GM19397 (cell line): ENCODE results near the gene LAMC1.

Experiments used
- ATAC-seq: cut with Tn5 transposase; IDR thresholded peaks from one replicate; pipeline ENCODE4 v1.9.1; 2021; ENCODE audit warnings: mild to moderate bottlenecking, moderate library complexity; ENCODE audit not compliant: unreplicated experiment

LAMC1 gene

GRCh38 chr1:183101841-183102276 is 78.6 kb downstream of the LAMC1 start:
- no peak for ATAC-seq

GRCh38 chr1:183103147-183103546 is 79.9 kb downstream of the LAMC1 start:
- ATAC-seq, result no peak

DNA sequence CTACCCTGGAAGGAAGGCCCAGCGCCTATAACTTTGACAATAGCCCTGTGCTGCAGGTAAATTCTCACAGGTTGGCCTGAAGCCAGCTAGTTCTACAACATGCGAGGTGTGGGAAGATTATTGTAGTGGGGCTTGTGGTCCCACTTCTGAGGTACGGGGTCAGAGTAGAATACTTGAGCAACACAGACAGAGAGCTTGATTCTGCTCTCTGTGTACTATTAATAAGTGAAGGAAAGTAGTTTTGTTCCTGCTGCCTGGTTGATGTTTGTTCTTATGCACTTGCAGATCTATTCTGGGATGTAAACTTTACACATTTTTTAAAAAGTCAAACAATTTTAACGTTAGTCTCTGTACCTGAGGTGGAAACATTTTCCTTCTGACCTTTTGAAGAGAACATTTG is 80.4 kb downstream of the LAMC1 start:
- ATAC-seq, result no peak

DNA sequence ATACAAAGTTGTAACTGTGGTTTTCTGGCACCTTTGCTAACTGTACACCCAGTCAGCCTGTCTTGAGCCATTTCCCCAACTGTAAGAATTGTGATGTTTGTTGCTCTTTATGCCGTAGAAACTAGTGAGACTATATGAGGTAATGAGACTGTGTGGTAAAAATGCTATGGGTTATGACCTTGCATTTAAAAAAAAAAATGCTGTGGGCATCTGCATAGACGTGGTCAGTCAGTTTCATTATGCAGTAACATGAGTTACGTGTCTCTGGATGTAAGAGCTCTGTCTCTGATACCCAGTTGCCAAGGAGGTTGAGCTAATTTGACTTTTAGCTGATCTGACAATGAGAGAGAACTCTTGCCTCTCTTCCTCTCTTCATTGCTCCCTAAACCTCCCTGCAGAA is 82.2 kb downstream of the LAMC1 start:
- no peak for ATAC-seq

DNA sequence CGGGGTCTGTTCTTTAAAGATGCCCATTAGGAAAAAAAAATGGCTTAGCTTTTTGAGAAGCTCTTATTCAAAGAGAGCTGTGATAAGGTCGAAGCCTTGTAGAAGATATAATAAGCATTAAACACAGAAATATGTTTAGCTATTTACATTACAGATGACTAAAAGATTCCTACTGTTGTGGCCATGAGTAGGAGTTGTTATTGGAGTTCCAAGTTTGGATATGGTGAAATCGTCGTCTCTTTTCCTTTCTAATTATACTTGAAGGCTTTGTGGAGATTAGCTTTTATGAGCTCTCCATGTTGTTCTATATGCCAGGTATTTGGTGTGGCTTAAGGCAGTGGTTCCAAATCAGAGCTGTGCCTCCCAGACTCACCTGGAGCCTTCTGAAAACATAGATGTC is 82.9 kb downstream of the LAMC1 start:
- no peak for ATAC-seq

- ATAC-seq, result no peak
Measured at GRCh38 chr1:183106746-183107145, 83.5 kb downstream of the LAMC1 start.

DNA sequence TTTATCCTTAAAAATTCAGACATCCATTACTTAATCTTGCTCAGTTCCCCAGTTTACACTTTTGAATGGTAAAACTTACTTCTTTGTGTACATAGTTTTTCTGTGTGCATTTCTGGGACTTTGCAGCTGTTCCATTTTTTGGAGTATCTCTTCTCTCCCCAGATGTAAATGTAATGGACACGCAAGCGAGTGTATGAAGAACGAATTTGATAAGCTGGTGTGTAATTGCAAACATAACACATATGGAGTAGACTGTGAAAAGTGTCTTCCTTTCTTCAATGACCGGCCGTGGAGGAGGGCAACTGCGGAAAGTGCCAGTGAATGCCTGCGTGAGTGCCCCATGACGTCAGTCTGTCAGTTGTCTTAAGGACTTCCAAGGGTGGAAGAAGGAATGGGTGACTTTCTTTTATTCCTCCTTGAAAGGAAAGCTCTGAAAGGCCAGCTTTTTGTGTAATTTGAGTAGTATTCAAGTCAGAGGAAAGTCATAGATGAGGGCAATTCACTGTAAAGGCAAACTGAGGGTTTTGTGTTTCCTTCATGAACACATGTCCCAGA is 87.2 kb downstream of the LAMC1 start:
- ATAC-seq, result no peak

DNA sequence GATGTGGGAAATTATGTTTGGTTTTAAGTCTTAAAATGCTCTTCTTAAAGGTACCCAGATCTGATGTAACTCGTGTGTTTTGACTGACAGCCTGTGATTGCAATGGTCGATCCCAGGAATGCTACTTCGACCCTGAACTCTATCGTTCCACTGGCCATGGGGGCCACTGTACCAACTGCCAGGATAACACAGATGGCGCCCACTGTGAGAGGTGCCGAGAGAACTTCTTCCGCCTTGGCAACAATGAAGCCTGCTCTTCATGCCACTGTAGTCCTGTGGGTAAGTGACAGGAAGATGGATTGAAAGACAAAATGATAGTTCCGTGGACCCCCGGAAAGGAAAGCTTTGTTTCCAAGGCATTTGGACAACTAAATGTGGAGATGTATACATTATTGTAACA is 91.2 kb downstream of the LAMC1 start:
- ATAC-seq, result no peak

DNA sequence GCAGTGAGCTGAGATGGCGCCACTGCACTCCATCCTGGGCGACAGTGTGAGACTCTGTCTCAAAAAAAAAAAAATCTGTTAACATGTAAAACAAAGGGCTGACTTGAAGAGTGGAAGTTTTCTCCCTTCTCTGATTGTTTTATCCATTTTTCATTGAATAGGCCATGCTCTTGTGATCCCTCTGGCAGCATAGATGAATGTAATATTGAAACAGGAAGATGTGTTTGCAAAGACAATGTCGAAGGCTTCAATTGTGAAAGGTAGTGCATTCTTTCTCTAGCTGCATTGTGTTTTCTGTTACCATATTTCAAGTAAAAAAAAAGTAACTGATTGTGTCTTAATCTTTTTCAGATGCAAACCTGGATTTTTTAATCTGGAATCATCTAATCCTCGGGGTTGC is 93.2 kb downstream of the LAMC1 start:
- no peak for ATAC-seq

DNA sequence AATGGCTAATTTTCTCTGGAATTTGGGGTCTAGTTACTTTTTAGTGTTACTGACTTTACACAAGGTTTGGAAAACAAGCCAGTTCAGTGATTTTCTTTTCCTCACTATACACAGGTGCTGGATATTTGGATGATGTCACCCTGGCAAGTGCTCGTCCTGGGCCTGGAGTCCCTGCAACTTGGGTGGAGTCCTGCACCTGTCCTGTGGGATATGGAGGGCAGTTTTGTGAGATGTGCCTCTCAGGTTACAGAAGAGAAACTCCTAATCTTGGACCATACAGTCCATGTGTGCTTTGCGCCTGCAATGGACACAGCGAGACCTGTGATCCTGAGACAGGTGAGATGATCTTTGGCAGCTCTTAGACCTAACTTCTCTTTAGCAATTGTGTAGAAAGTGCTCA is 98.4 kb downstream of the LAMC1 start:
- no peak for ATAC-seq

DNA sequence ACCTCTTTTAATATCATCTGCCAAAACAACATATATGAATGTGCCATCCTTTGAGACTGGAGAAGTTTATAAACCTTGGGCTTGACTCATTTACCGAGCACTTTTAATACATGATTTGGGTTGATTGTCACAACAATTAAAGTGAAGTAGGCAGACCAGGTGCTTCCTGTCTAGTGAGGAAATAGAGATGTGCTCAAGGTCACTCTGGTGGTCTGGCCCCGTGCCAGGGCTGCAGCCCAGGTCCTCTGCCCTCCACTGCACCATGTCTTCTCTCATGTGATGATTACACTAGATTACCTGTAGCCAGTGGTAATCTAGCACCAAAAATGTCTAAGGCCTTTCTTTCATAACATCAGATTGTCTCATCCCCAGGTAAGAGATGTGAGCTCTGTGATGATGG is 101.0 kb downstream of the LAMC1 start:
- no peak for ATAC-seq

DNA sequence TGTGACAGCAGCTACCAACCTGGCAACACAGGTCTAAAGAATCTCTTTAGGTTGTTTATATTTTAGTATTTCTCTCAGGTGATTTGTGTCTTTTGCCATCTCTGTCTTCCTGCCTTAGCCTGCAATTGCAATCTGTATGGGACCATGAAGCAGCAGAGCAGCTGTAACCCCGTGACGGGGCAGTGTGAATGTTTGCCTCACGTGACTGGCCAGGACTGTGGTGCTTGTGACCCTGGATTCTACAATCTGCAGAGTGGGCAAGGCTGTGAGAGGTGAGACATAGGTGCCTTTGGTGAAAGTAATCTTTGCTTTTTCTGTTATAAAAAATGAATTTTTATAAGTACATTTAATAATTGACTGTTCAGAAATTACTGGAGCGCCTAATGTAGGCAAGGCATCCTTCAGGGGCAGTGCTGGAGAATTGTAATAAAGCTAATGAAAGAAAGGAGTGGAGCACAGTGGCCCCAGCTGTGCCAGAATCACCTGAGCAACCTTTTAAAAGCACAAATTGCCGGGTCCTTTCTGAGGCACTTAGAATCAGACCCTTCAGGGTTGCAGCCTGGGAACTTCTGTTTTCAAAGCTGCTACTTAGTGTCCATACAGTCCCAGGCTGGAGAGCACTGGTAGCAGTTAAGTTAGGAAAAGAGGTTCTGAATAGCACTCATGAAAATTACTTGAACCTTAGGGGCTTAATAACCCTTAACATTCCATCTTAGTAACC is 102.2 kb downstream of the LAMC1 start:
- no peak for ATAC-seq

GRCh38 chr1:183126000-183126366 is 102.8 kb downstream of the LAMC1 start:
- no peak for ATAC-seq

DNA sequence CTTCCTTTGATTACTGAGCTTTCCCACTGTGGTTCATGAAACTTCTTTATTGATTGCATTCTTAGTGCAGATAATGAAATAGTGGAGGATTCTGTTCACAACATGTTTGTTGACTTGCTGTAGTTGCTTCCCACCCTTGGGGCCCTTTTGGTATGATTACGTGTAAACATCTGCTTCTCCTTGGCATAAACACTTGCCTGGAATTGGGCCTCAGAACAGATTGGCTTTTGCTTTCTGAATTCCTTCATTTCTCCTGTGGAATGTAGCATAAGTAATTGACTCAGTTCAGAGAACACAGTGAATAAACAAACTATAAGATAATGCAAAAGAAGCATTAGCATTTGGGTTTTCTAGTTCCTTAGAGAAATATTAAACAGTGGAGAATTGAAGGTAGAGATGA is 103.3 kb downstream of the LAMC1 start:
- no peak for ATAC-seq

DNA sequence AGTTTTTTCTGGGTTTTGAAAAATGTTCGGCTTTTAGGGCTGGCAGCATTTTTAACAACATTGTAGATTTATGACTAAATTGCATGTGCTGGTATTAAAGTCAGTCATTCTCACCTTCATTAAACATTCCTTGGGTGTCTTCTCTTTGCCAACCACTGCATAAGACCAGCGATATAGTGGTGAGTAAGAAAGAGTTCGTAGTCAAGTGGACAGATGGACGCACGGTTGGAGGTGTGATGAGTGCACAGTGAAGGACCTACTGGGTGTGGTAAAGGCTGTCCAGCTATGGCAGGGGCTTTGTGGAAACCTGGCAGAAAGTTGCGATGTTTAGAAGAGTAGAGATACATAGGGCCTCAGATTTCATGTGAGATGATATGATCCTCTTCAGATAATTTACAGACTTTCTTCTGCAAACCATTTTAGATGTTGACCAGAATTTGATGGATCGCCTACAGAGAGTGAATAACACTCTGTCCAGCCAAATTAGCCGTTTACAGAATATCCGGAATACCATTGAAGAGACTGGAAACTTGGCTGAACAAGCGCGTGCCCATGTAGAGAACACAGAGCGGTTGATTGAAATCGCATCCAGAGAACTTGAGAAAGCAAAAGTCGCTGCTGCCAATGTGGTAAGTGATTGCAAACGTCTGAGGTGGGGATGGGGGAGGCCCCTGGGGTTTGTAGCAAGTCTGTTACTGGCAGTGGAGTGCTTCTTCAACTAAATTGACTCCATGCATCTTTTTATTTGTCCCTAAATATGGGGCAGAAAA is 106.9 kb downstream of the LAMC1 start:
- no peak for ATAC-seq

- ATAC-seq, result no peak
Measured at GRCh38 chr1:183131166-183131565, 107.9 kb downstream of the LAMC1 start.

DNA sequence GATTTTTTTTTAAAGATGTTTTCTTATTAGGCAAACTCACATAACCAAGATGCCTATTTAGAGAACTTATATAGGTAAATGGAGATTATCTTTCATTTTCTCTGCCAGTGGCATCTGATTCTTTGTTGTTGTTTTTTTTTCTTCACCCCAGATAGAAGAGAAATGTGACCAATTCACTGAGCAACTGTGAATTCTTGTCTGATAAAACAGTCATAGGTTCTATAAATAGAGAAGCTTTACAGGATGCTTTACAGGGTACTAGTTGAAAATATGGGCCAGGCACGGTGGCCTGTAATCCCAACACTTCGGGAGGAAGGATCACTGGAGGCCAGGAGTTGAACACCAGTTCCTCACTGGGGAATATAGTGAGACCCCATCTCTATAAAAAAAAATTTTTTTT is 112.1 kb downstream of the LAMC1 start:
- no peak for ATAC-seq

DNA sequence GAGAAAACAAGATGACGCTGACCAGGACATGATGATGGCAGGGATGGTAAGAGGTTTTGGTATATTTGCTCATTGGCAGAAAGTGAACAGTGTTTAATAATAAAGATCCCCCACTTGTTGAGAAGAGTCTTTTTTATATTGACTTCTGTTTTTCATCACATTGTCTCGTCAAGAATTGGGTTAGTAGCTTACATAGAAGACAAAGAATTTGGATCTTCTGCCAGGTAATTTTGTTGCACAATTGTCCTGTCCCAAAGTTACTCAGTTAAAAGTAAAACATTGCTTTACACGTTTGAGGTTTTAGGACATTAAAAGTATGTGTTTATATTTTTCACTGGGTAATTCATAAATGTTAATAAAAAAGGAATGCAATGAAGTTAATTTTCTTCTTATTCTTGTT is 114.6 kb downstream of the LAMC1 start:
- ATAC-seq, result no peak

DNA sequence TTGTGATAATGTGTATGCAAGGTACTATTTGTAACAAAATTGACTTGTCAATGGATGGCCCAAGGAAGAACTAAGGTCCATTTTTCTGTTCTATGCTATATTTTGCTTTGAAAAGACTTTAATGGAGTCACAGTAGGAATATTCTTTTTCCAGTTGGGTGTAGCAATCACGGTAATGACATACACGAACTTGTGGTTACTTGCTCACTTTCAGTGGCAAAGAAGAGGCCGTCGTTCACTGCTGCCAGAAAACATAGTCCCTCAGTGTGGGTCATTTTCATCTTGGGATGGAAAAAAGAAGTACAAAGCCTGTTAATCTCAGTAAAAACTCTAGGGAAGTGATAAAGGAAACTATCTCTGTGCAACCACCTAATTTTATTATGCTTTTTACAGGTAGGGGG is 115.1 kb downstream of the LAMC1 start:
- ATAC-seq, result no peak

DNA sequence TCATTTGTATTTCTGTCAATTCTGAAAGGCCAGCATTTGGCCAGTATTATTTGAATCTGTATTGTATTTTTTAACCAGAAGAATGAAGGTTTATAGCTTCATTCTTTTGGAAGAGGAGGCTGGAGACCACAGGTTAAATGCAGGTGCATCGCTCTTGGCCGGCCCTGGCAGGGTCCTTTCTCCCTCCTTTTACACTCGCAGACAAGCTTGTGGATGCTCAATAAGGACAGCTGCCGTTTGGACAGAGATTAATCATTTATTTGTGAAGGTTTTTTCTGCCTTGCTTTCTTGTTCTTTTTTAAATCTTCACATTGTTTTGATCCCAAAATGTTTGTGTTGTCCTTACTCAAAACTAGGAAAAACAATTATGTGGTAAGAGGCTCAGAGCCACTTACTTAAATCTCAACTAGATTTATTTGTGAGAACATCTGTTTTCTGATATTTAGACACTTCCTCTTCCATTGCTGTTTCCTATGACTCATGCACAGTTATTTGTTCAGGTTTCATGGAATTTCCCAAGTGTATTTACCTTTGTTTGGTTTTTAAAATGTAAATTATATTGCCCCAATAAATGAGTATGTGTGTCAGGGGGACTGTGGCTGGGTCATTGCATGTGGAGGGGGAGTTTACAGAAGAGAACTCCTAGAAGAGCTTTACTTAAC is 116.2 kb downstream of the LAMC1 start:
- ATAC-seq, result no peak

DNA sequence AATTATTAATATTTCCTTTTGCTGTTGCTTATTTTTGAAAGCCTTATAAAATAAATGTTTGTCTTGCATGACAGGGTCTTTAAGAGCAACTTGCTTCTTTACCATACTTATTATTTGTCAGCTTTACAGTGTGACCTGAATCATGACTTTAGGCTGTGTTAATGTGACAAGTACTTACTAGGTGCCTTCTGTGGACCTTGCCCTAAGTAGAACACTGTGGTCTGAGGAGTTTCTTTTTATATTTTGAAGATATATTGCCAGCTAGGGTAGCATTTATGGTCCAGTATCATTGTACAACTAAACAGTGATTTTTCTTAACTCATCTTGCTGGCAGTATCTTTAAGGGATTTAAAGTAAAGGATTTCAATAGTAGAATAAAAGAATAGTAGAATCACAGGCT is 117.4 kb downstream of the LAMC1 start:
- ATAC-seq, result no peak

GRCh38 chr1:183142171-183142570 is 119.0 kb downstream of the LAMC1 start:
- no peak for ATAC-seq
